ENCODE measurements around the gene RGS6. TPM values are rescaled to one million over a fixed set of nuclear protein-coding genes. Genes with fewer than 3 reads are reported as not detected.

Gene RGS6
- total and polyA plus RNA-seq, 2 donors (not counting 1 experiment from before 2014, with no cell fraction given), result not detected

DNA sequence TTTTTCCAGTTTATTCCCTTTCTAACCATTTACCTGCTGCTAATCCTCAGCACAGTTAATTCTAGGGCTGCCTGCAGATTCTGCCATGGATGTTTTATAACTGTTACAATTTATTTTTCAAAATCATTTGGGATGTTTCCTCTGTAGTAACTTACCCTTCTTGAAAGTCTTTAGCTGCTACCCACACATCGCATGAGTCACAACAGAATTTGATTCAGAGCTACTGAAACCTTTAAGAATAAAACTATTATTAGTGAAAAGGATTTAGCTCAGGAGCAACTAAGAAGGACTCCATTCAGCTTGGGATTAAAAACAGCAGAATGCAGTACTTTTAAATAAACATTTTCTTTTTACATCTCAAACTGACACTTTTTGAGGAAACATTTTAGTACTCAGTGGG, 41.7 kb upstream of the RGS6 start:
- H3K4me1 ChIP-seq (ENCODE audit: control insufficient read depth, extremely low read depth, insufficient read depth, low read length), result no peaks in the 10 kb centered on the region
- no peak overlapping the region for H3K27ac ChIP-seq (ENCODE audit: insufficient read depth, low read length)
- no peak for DNase-seq (ENCODE audit: low read depth in 2 of 2)
- H2AFZ ChIP-seq (ENCODE audit: low read length), result no peak overlapping the region
- no peak overlapping the region for H3K9ac ChIP-seq (ENCODE audit: insufficient read depth, low read length)
- H3K9me3 ChIP-seq (ENCODE audit: control insufficient read depth, insufficient read depth, low read depth, low read length), result no peaks in the 10 kb centered on the region
- no peak overlapping the region for H3K4me2 ChIP-seq (ENCODE audit: extremely low read depth, insufficient read depth, low read length)
- no peaks in the 10 kb centered on the region for H3K79me2 ChIP-seq (ENCODE audit: control insufficient read depth, insufficient read depth, low read length)
- H3K36me3 ChIP-seq (ENCODE audit: control insufficient read depth, insufficient read depth, low read length), result no peaks in the 10 kb centered on the region
- no peaks in the 10 kb centered on the region for H4K20me1 ChIP-seq (ENCODE audit: control insufficient read depth, extremely low read depth, insufficient read depth, low read length)
- no peak for TF ChIP-seq EZH2 (IDR thresholded peaks at IDR 0.05; ENCODE audit: low read length, missing control alignments)
- TF ChIP-seq, protein P1, sequence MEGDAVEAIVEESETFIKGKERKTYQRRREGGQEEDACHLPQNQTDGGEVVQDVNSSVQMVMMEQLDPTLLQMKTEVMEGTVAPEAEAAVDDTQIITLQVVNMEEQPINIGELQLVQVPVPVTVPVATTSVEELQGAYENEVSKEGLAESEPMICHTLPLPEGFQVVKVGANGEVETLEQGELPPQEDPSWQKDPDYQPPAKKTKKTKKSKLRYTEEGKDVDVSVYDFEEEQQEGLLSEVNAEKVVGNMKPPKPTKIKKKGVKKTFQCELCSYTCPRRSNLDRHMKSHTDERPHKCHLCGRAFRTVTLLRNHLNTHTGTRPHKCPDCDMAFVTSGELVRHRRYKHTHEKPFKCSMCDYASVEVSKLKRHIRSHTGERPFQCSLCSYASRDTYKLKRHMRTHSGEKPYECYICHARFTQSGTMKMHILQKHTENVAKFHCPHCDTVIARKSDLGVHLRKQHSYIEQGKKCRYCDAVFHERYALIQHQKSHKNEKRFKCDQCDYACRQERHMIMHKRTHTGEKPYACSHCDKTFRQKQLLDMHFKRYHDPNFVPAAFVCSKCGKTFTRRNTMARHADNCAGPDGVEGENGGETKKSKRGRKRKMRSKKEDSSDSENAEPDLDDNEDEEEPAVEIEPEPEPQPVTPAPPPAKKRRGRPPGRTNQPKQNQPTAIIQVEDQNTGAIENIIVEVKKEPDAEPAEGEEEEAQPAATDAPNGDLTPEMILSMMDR (conservative IDR thresholded peaks at IDR 0.05 in 1 of 2, IDR thresholded peaks at IDR 0.05 in 1 of 2; ENCODE audit: low read depth in 1 of 2, low read length in 2 of 2), result no peak
- H3K27me3 ChIP-seq (ENCODE audit: control insufficient read depth, insufficient read depth, low read length), result no peaks in the 10 kb centered on the region
- H3K4me3 ChIP-seq (replicated peaks in 1 of 4; ENCODE audit: control extremely low read depth in 1 of 4, insufficient read depth in 1 of 4, low read depth in 3 of 4, low read length in 4 of 4), result no peak overlapping the region

DNA sequence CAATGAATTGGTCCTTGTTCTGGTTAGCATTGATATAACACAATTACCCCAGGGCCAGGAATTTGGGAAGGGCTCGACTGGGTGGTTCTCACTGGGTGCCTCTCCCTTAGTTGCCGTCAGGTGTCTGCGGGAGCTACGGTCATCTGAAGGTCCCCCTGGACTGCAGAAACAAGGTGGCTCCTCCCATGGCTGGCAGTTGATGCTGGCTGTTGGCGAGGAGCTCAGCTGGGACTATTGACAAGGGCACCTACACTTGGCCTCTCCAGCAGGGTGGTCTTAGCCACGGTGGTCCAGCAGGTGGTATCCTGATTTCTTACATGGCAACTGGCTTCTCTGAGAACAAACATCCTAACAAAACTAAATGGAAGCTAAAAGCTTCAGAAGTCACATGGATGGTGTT, 41.0 kb upstream of the RGS6 start:
- H3K4me2 ChIP-seq (ENCODE audit: extremely low read depth, insufficient read depth, low read length), result no peak overlapping the region
- no peaks in the 10 kb centered on the region for H3K79me2 ChIP-seq (ENCODE audit: control insufficient read depth, insufficient read depth, low read length)
- H3K36me3 ChIP-seq (ENCODE audit: control insufficient read depth, insufficient read depth, low read length), result no peaks in the 10 kb centered on the region
- H3K4me3 ChIP-seq (replicated peaks in 1 of 4; ENCODE audit: control extremely low read depth in 1 of 4, insufficient read depth in 1 of 4, low read depth in 3 of 4, low read length in 4 of 4), result no peak overlapping the region
- no peaks in the 10 kb centered on the region for H3K4me1 ChIP-seq (ENCODE audit: control insufficient read depth, extremely low read depth, insufficient read depth, low read length)
- TF ChIP-seq EZH2 (IDR thresholded peaks at IDR 0.05; ENCODE audit: low read length, missing control alignments), result no peak
- TF ChIP-seq, protein P1 (conservative IDR thresholded peaks at IDR 0.05 in 1 of 2, IDR thresholded peaks at IDR 0.05 in 1 of 2; ENCODE audit: low read depth in 1 of 2, low read length in 2 of 2), result no peak
- DNase-seq (ENCODE audit: low read depth in 2 of 2), result no peak
- no peaks in the 10 kb centered on the region for H3K9me3 ChIP-seq (ENCODE audit: control insufficient read depth, insufficient read depth, low read depth, low read length)
- no peaks in the 10 kb centered on the region for H3K27me3 ChIP-seq (ENCODE audit: control insufficient read depth, insufficient read depth, low read length)
- no peak overlapping the region for H3K9ac ChIP-seq (ENCODE audit: insufficient read depth, low read length)
- H2AFZ ChIP-seq (ENCODE audit: low read length), result no peak overlapping the region
- H3K27ac ChIP-seq (ENCODE audit: insufficient read depth, low read length), result no peak overlapping the region
- H4K20me1 ChIP-seq (ENCODE audit: control insufficient read depth, extremely low read depth, insufficient read depth, low read length), result no peaks in the 10 kb centered on the region

DNA sequence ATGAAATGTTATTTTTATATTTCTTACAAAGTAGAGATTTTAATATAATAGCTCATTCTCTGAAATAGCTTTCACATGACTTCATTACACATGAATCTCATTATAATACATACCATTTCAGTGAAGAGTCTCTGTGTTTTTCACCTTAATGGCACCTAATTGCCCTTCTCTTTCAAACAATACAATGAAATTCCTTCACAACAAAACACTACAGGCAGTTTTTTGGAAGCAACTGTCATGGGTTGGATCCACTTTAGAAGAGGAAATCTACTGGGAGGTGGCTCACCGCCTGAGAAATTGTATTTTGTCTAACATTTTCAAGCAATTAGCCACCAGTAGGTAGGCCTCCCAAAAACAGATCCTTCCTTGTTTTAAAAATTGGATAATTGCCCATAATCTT, 40.3 kb upstream of the RGS6 start:
- no peaks in the 10 kb centered on the region for H3K4me1 ChIP-seq (ENCODE audit: control insufficient read depth, extremely low read depth, insufficient read depth, low read length)
- no peaks in the 10 kb centered on the region for H3K36me3 ChIP-seq (ENCODE audit: control insufficient read depth, insufficient read depth, low read length)
- H3K9ac ChIP-seq (ENCODE audit: insufficient read depth, low read length), result no peak overlapping the region
- DNase-seq (ENCODE audit: low read depth in 2 of 2), result peak in 1 of 2 donors; percentile 6
- TF ChIP-seq EZH2 (IDR thresholded peaks at IDR 0.05; ENCODE audit: low read length, missing control alignments), result no peak
- TF ChIP-seq, protein P1 (conservative IDR thresholded peaks at IDR 0.05 in 1 of 2, IDR thresholded peaks at IDR 0.05 in 1 of 2; ENCODE audit: low read depth in 1 of 2, low read length in 2 of 2), result no peak
- H3K4me2 ChIP-seq (ENCODE audit: extremely low read depth, insufficient read depth, low read length), result no peak overlapping the region
- H3K27me3 ChIP-seq (ENCODE audit: control insufficient read depth, insufficient read depth, low read length), result no peaks in the 10 kb centered on the region
- no peaks in the 10 kb centered on the region for H3K79me2 ChIP-seq (ENCODE audit: control insufficient read depth, insufficient read depth, low read length)
- H3K9me3 ChIP-seq (ENCODE audit: control insufficient read depth, insufficient read depth, low read depth, low read length), result no peaks in the 10 kb centered on the region
- H4K20me1 ChIP-seq (ENCODE audit: control insufficient read depth, extremely low read depth, insufficient read depth, low read length), result no peaks in the 10 kb centered on the region
- no peak overlapping the region for H3K4me3 ChIP-seq (replicated peaks in 1 of 4; ENCODE audit: control extremely low read depth in 1 of 4, insufficient read depth in 1 of 4, low read depth in 3 of 4, low read length in 4 of 4)
- no peak overlapping the region for H3K27ac ChIP-seq (ENCODE audit: insufficient read depth, low read length)
- no peak overlapping the region for H2AFZ ChIP-seq (ENCODE audit: low read length)

Measured in fibroblast of lung (primary cell).